Hindlimb muscle (tissue), 1 donor: Measurements from ENCODE around the gene CDAN1. TPM values are rescaled to one million over a fixed set of nuclear protein-coding genes. Genes with fewer than 3 reads are reported as not detected.

ENCODE experiments used
- DNase-seq: peaks from one replicate; pipeline ENCODE4 v3.0.0-alpha.2; 2013
- polyA plus RNA-seq: library from polyadenylated mRNA; unstranded; fragments of 120-200 nt; gene quantifications from one replicate; pipeline ENCODE4 v1.2.1, GENCODE V29; 2013; ENCODE audit not compliant: insufficient read length

CDAN1 gene
- polyA plus RNA-seq, 1 donor: 20.0 TPM

DNA sequence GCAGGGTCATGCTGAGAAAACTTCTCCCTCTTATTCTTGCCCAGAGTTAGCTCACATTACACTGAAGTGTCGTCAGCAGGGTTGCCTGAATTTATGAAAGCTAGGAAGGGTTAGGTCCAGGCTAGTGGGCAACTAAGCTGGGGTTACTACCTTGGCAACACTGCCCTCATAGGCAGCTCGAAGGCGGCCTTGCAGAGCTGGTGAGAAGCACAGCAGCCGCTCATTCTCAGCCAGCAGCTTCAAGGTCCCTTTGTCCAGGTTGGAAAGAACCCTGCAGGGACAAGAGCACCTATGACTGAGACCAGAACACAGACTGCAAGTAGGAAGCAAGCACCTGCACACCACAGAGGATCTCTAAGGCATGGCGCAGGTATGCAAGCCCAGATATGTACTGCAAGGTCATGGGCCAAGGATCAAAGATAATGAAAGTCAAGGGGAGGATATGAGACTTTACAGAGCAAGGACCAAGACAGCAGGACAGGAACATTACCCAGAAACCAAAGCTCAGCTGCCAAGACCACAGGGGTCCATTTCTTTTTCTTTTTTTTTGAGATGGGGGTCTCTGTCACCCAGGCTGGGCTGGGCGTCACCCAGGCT is 2.8 kb downstream of the CDAN1 start:
- DNase-seq: no peak

DNA sequence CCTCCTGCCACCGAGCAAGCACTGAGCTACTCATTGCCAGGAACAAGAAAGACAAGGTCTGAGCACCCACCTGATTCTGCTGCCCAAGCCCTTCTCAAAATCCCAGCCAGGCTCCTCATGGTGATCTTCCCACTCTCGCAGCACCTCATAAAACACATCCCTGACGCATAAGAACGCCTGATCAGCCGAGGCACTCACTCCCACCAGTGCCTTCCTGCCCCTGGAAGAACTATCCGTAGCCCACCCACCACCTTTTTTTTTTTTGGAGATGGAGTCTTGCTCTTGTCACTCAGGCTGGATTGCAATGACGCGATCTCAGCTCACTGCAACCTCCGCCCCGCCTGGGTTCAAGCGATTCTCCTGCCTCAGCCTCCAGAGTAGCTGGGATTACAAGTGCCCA is 3.9 kb downstream of the CDAN1 start:
- DNase-seq: no peak

- DNase-seq: no peak
These were observed 4.7 kb downstream of the CDAN1 start for GRCh38 chr15:42732095-42732827.

DNA sequence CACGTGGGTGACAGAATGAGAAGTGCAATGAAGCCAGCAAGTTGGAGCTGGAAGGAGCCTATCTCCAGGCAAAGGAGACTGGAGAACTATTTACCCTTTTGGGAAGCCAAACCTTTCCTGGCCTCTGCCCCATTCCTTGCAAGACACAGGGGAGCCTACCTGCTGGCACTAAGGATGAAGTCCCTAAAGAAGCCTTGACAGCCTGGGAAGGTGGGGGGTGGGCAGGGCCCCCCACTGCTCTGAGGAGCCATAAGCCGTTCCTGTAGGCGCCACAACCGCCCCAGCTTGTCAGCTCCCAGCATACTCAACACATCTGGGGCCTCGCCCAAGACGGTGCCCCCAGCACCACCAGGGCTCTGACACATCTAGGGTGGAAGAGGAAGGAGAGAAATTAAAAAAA is 5.5 kb downstream of the CDAN1 start:
- no peak for DNase-seq

DNA sequence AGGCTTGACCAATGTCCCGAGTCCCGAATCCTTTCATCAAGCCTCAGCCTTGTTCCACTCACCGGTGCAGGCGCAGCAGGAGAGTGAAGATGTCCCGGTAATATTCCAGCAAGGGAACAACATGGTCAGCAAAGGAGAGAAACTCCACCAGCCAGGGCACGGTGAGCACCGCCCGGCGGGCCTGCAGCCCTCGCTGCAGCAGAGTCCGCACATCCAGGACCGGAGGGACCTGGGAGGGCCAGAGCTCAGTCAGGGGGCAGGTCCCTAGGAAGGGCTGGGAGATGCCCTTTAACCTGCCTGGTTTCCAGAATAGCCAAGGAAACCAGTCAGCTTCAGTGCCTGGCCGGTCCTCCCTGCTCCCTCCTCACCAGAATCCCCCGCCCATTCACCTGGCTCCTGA is 6.4 kb downstream of the CDAN1 start:
- no peak for DNase-seq

DNA sequence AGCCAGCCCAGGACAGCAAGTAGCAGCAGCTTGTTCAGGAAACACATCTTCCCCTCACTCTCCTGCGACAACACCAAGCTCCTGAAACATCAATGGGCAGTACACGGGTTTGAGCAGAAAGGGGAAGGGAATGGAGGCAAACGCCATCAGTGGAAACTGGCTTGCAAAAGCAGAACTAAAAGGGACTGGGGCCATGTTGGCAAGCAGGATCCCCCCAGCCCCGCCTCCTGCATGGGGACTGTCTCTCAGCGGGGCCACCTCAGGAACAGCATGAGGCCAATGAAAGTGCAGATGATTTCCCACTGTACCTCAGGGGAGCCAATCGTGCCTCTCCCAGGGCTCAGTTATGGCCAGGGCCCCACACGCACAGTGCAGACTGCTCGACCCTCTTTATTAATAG is 6.8 kb downstream of the CDAN1 start:
- no peak for DNase-seq

- DNase-seq: no peak
These were observed 7.5 kb downstream of the CDAN1 start for GRCh38 chr15:42729409-42729808.

DNA sequence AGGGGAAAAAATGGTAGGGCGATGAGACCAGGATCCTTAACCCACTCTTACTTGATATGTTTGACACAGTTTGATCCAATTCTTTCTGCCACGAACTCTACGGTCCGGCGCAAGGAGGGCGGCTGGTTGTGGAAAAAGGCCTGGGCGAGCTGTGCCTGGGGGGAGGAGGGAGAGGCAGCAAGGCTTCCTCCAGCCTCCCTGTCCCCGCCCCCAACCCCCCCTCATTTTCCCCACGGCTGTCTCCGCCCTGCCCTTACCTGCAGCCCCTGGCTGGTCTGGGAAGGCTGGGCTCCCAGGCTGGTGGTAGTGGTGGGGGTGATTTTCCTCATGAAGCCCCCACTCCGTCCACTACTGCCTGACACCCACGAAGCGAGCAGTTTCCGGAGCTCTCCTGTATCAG is 8.0 kb downstream of the CDAN1 start:
- DNase-seq: no peak

DNA sequence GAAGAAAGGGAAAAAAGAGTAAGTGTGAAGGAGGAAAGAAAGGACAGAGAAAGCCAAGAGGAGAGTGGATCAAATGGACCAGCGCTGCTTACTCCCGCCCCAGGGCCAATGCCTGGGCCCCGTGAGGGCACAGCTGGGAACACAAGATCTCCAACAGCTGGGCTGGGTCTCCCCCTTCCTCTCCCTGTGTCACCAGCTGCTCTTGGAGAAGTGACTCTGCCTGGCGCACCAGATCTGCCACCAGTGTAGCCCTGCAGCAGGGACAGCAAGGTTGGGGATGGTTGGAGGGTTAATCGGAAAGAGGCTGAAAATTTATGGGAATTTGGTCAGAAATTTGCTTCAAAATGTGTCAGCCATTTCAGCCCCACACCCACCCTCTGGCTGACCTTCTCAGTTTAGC is 8.4 kb downstream of the CDAN1 start:
- no peak for DNase-seq

GRCh38 chr15:42727750-42728381 is 9.1 kb downstream of the CDAN1 start:
- DNase-seq: no peak

- no peak for DNase-seq
These were observed 10.8 kb downstream of the CDAN1 start for GRCh38 chr15:42726114-42726513.

GRCh38 chr15:42725331-42725903 is 11.5 kb downstream of the CDAN1 start:
- DNase-seq: no peak

- DNase-seq: no peak
These were observed 12.7 kb downstream of the CDAN1 start for GRCh38 chr15:42724276-42724675.

- no peak for DNase-seq
These were observed 13.9 kb downstream of the CDAN1 start for GRCh38 chr15:42723068-42723467.

DNA sequence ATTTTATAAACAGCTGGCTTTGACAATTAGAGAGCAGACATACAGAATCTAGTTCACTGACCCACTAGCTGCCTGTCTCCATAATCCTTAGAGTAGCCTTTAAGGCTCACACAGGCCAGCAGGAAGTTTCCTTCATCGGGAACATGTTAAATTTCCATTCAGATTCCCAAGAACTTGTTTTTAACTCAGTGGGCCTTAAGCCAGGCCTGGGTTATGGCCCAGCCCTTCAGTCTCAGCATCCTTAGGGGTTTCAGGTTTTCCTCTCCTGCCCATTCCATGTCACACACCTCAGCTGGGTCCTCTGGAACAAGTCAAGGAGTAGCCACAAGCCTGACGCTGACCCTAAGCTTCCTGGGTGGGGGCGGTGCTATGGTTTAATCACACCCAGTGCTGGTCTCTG is 15.0 kb downstream of the CDAN1 start:
- DNase-seq: peak; percentile 54

DNA sequence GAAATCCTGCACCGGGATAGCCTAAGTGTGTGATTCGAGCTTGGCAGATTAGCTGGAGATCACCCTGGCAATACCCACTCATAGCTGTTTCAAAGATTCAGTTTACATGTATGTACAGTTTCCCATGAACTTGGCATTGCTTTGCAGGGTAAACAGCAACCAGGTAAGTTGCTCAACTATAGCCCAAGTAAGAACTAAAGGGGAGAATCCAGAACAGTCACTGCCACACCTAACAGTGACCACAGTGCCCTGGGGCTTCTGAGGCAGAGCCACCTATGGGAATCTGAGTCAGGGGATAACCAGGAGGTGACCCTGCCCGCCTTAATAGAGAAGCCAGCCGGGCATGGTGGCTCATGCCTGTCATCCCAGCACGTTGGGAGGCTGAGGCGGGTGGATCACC is 15.9 kb downstream of the CDAN1 start:
- DNase-seq: no peak

DNA sequence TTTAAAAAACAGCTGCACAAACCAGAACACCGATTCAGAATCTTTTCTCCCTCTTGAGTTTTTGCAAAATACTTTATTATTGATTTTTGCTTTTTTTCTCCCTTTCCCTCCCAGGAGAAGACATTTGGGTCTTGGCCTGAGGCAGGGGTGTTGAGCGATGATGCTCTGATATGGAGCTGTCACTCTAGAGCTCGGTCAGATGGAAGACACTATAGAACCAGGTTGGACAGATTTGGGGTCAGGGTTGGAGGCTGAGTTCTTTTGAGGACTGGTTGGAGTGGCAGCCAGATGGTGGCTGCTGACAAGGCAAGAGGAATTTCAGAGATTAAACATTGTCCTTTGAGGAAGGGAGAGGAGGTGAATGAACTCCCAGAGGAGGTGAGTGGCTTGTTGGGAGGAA is 16.9 kb downstream of the CDAN1 start:
- no peak for DNase-seq

- no peak for DNase-seq
These were observed 17.9 kb downstream of the CDAN1 start for GRCh38 chr15:42719043-42719442.

- DNase-seq: no peak
These were observed 20.3 kb downstream of the CDAN1 start for GRCh38 chr15:42716626-42717025.

GRCh38 chr15:42716125-42716524 is 20.8 kb downstream of the CDAN1 start:
- DNase-seq: no peak

- no peak for DNase-seq
These were observed 24.3 kb downstream of the CDAN1 start for GRCh38 chr15:42712584-42712983.

GRCh38 chr15:42711746-42712145 is 25.2 kb downstream of the CDAN1 start:
- no peak for DNase-seq

GRCh38 chr15:42710662-42711061 is 26.3 kb downstream of the CDAN1 start:
- DNase-seq: no peak
